Measurements from ENCODE around the gene TENM3. TPM values are rescaled to one million over a fixed set of nuclear protein-coding genes. Genes with fewer than 3 reads are reported as not detected.

Gene TENM3
- total and polyA plus RNA-seq, 2 of the 8 experiments (the other 6 are each of a cell fraction or from before 2014, with no cell fraction given) = 36.9 to 69.3 TPM

DNA sequence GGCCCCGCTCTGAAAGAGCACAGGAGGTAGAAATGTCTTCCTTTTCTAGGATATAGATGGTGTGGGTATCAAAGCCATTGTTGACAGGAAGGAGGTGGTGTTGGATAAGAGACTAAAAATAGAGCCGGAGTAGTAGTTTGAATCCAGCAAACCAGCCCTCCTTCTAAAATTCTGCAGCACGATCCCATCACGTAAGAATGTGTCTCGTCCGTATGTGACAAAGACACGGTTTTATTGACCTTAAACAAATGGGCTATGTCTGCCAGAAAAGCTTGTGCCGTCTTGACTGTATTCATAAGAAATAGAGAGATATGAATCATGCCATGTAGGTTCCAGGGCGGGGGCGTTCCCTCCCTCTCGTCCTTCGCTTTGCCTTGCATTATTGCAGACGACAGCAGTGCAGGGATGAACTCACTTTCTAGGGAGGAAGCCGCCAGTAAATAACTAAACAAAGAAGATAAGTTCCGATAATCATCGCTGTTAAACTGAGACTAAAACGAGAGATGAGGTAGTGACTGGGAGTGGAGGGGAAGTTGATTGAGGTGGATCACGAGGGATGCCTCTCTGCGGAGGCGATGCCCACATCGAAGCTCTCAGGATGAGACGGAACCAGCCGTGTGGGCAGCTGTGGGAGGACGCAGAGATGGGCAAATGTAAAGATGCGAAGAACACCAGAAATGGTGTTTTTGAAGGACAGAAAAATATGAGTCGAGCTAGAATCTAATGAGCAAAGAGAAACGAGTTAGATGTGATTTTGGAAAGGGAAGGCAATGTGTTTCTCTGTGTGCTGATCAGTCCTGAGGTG lies 3.4 kb downstream of the TENM3 start:
- H3K79me1 ChIP-seq (ENCODE audit: low read depth, low read length) = peaks cover 4% of the 10 kb centered on the region
- no peak overlapping the region for H3K27ac ChIP-seq (ENCODE audit: low read depth, low read length)
- no peak overlapping the region for H2AK5ac ChIP-seq (ENCODE audit: low read depth, low read length)
- no peak overlapping the region for H3K4me2 ChIP-seq (ENCODE audit: insufficient read depth in 1 of 2, low read depth in 2 of 2, low read length in 2 of 2)
- ChIA-PET POLR2A (ENCODE audit: partially characterized antibody) (interaction anchor here (0.6 to 1.0 kb wide), 2 partner anchors 20 to 516 kb away, joined by 3 read pairs; no protein-coding TSS in a partner anchor), CTCF (ENCODE audit: partially characterized antibody) (interaction anchor here (0.7 to 0.9 kb wide), 2 partner anchors 8 to 39 kb away, joined by 3 to 5 read pairs; no protein-coding TSS in a partner anchor)
- no peak overlapping the region for H3K4me3 ChIP-seq (ENCODE audit: extremely low read depth in 1 of 4, insufficient read depth in 2 of 4, low read depth in 3 of 4, low read length in 4 of 4)
- peak; percentile 12 to 39; a peak in 2 of 4 replicates for TF ChIP-seq RAD21 (IDR thresholded peaks at IDR 0.05 in 1 of 2, conservative IDR thresholded peaks at IDR 0.05 in 1 of 2; ENCODE audit: low read depth in 2 of 2, low read length in 2 of 2)
- TF ChIP-seq PHF8 (conservative IDR thresholded peaks at IDR 0.05; ENCODE audit: low read depth, low read length) = no peak
- no peaks in the 10 kb centered on the region for H3K23me2 ChIP-seq (ENCODE audit: low read depth, low read length)
- H3K36me3 ChIP-seq (ENCODE audit: control insufficient read depth in 2 of 4, insufficient read depth in 4 of 4, low read length in 3 of 4) = no peaks in the 10 kb centered on the region; a peak in 1 of 8 replicates
- no peak overlapping the region for H2BK15ac ChIP-seq (ENCODE audit: low read length)
- H4K8ac ChIP-seq (ENCODE audit: extremely low read depth, insufficient read depth, low read length) = no peak overlapping the region
- no peak overlapping the region for H3K4ac ChIP-seq (replicated peaks; ENCODE audit: insufficient read length, low read depth, low read length)
- peak overlapping the region; percentile 20 for H4K91ac ChIP-seq (replicated peaks; ENCODE audit: insufficient read length, low read length)
- H3K4me1 ChIP-seq (replicated peaks in 1 of 4; ENCODE audit: control insufficient read depth in 3 of 4, insufficient read depth in 4 of 4, low read length in 3 of 4) = peaks cover 0 to 6% (median 1%) of the 10 kb centered on the region in 4 experiments; a peak in 2 of 7 replicates
- no peak overlapping the region; a peak in 1 of 7 replicates for H3K9ac ChIP-seq (replicated peaks in 1 of 4; ENCODE audit: extremely low read depth in 1 of 4, low read depth in 3 of 4, low read length in 3 of 4)
- no peak overlapping the region for H3K18ac ChIP-seq (ENCODE audit: extremely low read depth, low read length)
- no peaks in the 10 kb centered on the region for H4K20me1 ChIP-seq (replicated peaks in 1 of 2; ENCODE audit: control insufficient read depth in 1 of 2, insufficient read depth in 2 of 2, low read length in 2 of 2)
- DNase-seq (ENCODE audit: low read depth in 1 of 2, low spot score in 2 of 2) (no peak), FAIRE-seq (no peak)
- no peaks in the 10 kb centered on the region for H3K79me2 ChIP-seq (ENCODE audit: control insufficient read depth in 1 of 2, insufficient read depth in 2 of 2, low read length in 2 of 2)
- H3K14ac ChIP-seq (ENCODE audit: insufficient read length) = no peak overlapping the region
- H3K27me3 ChIP-seq (replicated peaks in 1 of 4; ENCODE audit: control insufficient read depth in 3 of 4, extremely low read depth in 1 of 4, insufficient read depth in 3 of 4, low read length in 3 of 4) = no peaks in the 10 kb centered on the region
- 88 to 100% methylated on average over 2 to 27 of the region's 27 CpGs for WGBS, 2 experiments (ENCODE audit: extremely low coverage in 1 of 2, insufficient coverage in 1 of 2, insufficient read length in 1 of 2, insufficient replicate concordance in 2 of 2, low coverage in 1 of 2, low lambda C conversion rate in 2 of 2, missing lambda C conversion rate in 1 of 2)
- H3K23ac ChIP-seq (ENCODE audit: insufficient read length) = no peak overlapping the region
- H3K9me3 ChIP-seq (ENCODE audit: insufficient read depth in 2 of 2, low read depth in 1 of 2, low read length in 1 of 2) = no peaks in the 10 kb centered on the region
- no peak overlapping the region for H2BK5ac ChIP-seq (ENCODE audit: low read depth, low read length)
- no peak overlapping the region for H4K5ac ChIP-seq (ENCODE audit: insufficient read length, low read depth, low read length)
- no peak overlapping the region for H2BK120ac ChIP-seq (replicated peaks; ENCODE audit: low read depth, low read length)
- no peak overlapping the region for H2BK12ac ChIP-seq (ENCODE audit: low read depth, low read length)
- no peak overlapping the region for H3K56ac ChIP-seq (replicated peaks; ENCODE audit: insufficient read length, low read depth, low read length)
- no peak overlapping the region for H2AFZ ChIP-seq (ENCODE audit: low read length)
- no peak overlapping the region for H2BK20ac ChIP-seq (ENCODE audit: low read length)
